GM12801 (cell line): Measurements from ENCODE around the gene TMEFF2.

Source experiments
- TF ChIP-seq, protein P1 (sequence below): IDR thresholded peaks from one replicate; pipeline ENCODE4 v1.5.1; 2011; ENCODE audit warnings: control low read depth; ENCODE audit not compliant: insufficient read length; ENCODE audit errors: extremely low read depth

TMEFF2 gene

DNA sequence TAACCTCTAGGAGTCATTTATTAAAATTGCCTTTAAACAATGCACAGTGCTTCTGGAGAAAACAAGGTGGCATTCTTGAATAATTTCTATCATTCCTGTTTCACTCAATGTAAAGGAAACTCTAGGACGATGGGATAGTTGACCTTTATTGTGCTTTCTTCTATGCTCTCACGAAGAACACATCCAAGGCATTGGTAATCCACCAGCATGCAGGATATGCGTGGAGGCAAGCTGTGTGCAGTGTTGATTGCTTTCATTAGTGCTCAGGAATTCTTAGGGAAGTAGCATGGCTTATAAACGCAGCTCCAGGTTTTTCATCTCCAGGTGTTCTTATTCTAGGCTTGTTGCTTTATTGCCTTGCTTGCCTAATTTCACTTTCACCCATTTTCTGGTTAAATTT lies 289.4 kb downstream of the TMEFF2 start:
- TF ChIP-seq, protein P1, sequence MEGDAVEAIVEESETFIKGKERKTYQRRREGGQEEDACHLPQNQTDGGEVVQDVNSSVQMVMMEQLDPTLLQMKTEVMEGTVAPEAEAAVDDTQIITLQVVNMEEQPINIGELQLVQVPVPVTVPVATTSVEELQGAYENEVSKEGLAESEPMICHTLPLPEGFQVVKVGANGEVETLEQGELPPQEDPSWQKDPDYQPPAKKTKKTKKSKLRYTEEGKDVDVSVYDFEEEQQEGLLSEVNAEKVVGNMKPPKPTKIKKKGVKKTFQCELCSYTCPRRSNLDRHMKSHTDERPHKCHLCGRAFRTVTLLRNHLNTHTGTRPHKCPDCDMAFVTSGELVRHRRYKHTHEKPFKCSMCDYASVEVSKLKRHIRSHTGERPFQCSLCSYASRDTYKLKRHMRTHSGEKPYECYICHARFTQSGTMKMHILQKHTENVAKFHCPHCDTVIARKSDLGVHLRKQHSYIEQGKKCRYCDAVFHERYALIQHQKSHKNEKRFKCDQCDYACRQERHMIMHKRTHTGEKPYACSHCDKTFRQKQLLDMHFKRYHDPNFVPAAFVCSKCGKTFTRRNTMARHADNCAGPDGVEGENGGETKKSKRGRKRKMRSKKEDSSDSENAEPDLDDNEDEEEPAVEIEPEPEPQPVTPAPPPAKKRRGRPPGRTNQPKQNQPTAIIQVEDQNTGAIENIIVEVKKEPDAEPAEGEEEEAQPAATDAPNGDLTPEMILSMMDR = no peak

DNA sequence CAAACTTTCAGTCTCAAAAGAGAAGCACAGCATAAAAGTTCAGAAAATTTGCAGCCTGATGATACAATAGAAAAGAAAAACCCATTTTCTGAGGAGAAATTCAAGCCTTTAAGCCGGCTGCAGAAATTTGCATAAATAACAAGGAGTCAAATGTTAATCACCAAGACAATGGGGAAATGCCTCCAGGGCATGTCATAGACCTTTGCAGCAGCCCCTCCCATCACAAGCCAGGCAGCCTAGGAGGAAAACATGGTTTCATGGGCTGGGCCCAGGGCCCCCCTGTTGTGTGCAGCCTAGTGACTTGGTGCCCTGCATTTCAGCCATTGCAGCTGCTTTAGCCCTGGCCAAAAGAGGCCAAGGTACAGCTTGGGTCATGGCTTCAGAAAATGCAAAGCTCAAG lies 293.7 kb downstream of the TMEFF2 start:
- TF ChIP-seq, protein P1 = no peak

DNA sequence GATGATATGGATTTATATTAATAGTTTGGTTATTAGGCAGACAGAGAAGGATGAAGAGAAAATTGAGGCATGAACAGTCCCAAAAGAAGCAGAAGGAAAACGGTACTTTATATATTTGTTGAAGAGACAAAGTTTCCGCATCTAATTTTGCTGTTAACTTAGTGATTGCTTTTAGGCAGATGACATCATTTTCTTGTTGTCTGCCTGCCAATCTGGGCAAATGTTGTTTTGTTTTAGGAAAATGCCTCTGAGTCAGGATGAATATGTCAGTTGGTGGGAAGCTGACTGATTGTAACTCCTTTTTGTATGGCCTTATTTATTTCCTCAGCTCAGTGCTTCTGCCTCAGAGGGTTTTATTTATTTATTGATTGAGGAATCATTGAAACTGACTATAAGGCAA lies 295.3 kb downstream of the TMEFF2 start:
- TF ChIP-seq, protein P1 = no peak
